MM.1S (cell line): ENCODE measurements around the gene PSEN2.
A peak's percentile ranks its signal among the peaks of the same experiment; 100 is the strongest.

Source experiments
- DNase-seq: peaks from one replicate; pipeline ENCODE4 v3.0.0-alpha.2; 2015
- H2AFZ ChIP-seq: fragments of 300-600 bp; sonication (generic); 2 replicates; pipeline ENCODE4 v1.6.0; 2016; ENCODE audit warnings: antibody characterized with exemption, low read length
- H3F3A ChIP-seq: fragments of 300-600 bp; sonication (generic); 2 replicates; pipeline ENCODE4 v1.6.1; 2016; ENCODE audit warnings: mild to moderate bottlenecking, antibody characterized with exemption, low read length, moderate library complexity, mixed read lengths; ENCODE audit not compliant: insufficient read depth
- H3K27ac ChIP-seq: fragments of 300-600 bp; sonication (generic); 2 replicates; pipeline ENCODE4 v1.5.1; 2016; ENCODE audit warnings: mild to moderate bottlenecking, low read length
- H3K27me3 ChIP-seq: fragments of 300-600 bp; sonication (generic); replicated peaks from 2 replicates; pipeline ENCODE4 v1.6.0; 2016; ENCODE audit warnings: low read length; ENCODE audit not compliant: insufficient read depth
- H3K36me3 ChIP-seq: fragments of 300-600 bp; sonication (generic); replicated peaks from 2 replicates; pipeline ENCODE4 v1.6.1; 2016; ENCODE audit warnings: mild to moderate bottlenecking, low read length, mixed read lengths; ENCODE audit not compliant: insufficient read depth
- H3K4me1 ChIP-seq: fragments of 300-600 bp; sonication (generic); 2 replicates; pipeline ENCODE4 v1.6.1; 2016; ENCODE audit warnings: low read length, mixed read lengths
- H3K4me2 ChIP-seq: fragments of 300-600 bp; sonication (generic); 2 replicates; pipeline ENCODE4 v1.6.0; 2016; ENCODE audit warnings: low read depth, low read length
- H3K4me3 ChIP-seq: fragments of 300-600 bp; sonication (generic); 2 replicates; pipeline ENCODE4 v1.5.1; 2016; ENCODE audit warnings: low read length, mixed read lengths
- H3K79me2 ChIP-seq: fragments of 300-600 bp; sonication (generic); 2 replicates; pipeline ENCODE4 v1.6.1; 2016; ENCODE audit warnings: mixed run types, low read length, mixed read lengths
- H3K9ac ChIP-seq: fragments of 300-600 bp; sonication (generic); 2 replicates; pipeline ENCODE4 v1.6.1; 2016; ENCODE audit warnings: low read length, mixed read lengths
- H3K9me2 ChIP-seq: fragments of 300-600 bp; sonication (generic); replicated peaks from 2 replicates; pipeline ENCODE4 v1.6.1; 2016; ENCODE audit warnings: mild to moderate bottlenecking, low read length, mixed read lengths; ENCODE audit not compliant: insufficient read depth
- H3K9me3 ChIP-seq: fragments of 300-600 bp; sonication (generic); replicated peaks from 2 replicates; pipeline ENCODE4 v1.6.1; 2016; ENCODE audit warnings: mild to moderate bottlenecking, low read length, mixed read lengths; ENCODE audit not compliant: insufficient read depth
- H4K20me1 ChIP-seq: fragments of 300-600 bp; sonication (generic); 2 replicates; pipeline ENCODE4 v1.6.1; 2016; ENCODE audit warnings: mild to moderate bottlenecking, low read length, moderate library complexity, mixed read lengths; ENCODE audit not compliant: insufficient read depth
- CTCF ChIP-seq: fragments of 300-600 bp; sonication (generic); IDR thresholded peaks from 2 replicates; pipeline ENCODE4 v1.5.1; 2016; ENCODE audit warnings: antibody characterized with exemption, low read length, mixed read lengths
- EZH2 ChIP-seq: fragments of 300-600 bp; sonication (generic); optimal IDR thresholded peaks from 2 replicates; pipeline ENCODE3; 2017; ENCODE audit warnings: low read depth, mild to moderate bottlenecking, antibody characterized with exemption, low read length, mixed read lengths
- EZH2phosphoT487 ChIP-seq: fragments of 300-600 bp; sonication (generic); IDR thresholded peaks from 2 replicates; pipeline ENCODE4 v1.6.1; 2018; ENCODE audit warnings: antibody characterized with exemption, low read length

PSEN2 gene

DNA sequence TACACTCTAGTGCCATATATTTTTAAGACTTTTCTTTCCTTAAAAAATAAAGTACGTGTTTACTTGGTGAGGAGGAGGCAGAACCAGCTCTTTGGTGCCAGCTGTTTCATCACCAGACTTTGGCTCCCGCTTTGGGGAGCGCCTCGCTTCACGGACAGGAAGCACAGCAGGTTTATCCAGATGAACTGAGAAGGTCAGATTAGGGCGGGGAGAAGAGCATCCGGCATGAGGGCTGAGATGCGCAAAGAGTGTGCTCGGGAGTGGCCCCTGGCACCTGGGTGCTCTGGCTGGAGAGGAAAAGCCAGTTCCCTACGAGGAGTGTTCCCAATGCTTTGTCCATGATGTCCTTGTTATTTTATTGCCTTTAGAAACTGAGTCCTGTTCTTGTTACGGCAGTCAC lies 25.2 kb downstream of the PSEN2 start:
- no peak for TF ChIP-seq CTCF
- no peak for TF ChIP-seq EZH2
- no peak for TF ChIP-seq EZH2phosphoT487
- H3K4me2 ChIP-seq: no peak overlapping the region
- no peak overlapping the region for H3K4me3 ChIP-seq
- peaks cover 36% of the 10 kb centered on the region for H3K4me1 ChIP-seq
- no peaks in the 10 kb centered on the region for H3K36me3 ChIP-seq
- H4K20me1 ChIP-seq: no peaks in the 10 kb centered on the region
- H3K9me3 ChIP-seq: no peaks in the 10 kb centered on the region
- no peak for DNase-seq
- no peak overlapping the region for H3K27ac ChIP-seq
- no peak overlapping the region for H2AFZ ChIP-seq
- H3K79me2 ChIP-seq: no peaks in the 10 kb centered on the region
- H3K27me3 ChIP-seq: no peaks in the 10 kb centered on the region
- H3K9me2 ChIP-seq: no peaks in the 10 kb centered on the region
- peaks cover 8% of the 10 kb centered on the region for H3F3A ChIP-seq
- no peak overlapping the region for H3K9ac ChIP-seq

DNA sequence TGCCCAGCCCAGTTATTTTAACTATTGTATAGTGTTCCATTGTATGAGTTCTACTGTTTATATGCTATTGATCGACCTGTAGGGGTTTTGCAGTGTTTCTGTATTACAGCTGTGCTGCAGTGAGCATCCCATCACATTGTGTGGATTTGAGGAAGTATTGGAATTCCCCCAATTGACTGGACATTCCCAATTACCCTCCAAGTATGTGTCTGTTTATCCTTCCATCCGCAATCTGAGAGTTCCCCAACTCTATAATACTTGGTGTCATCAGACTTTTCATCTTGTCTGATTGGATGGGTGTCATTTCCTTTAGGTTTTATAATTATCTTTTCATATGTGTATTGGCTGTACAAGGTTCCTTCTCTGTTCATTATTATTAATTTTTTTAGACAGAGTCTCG lies 27.8 kb downstream of the PSEN2 start:
- Histone ChIP-seq H3K4me1 (peaks cover 40% of the 10 kb centered on the region), H3K9ac (no peak overlapping the region), H3K27ac (no peak overlapping the region), H3K36me3 (no peaks in the 10 kb centered on the region), H3K4me3 (no peak overlapping the region), H2AFZ (no peak overlapping the region), H3K79me2 (no peaks in the 10 kb centered on the region), H4K20me1 (no peaks in the 10 kb centered on the region), H3K4me2 (no peak overlapping the region), H3K27me3 (no peaks in the 10 kb centered on the region), H3K9me3 (no peaks in the 10 kb centered on the region), H3K9me2 (no peaks in the 10 kb centered on the region), H3F3A (peaks cover 11% of the 10 kb centered on the region)
- no peak for TF ChIP-seq CTCF
- TF ChIP-seq EZH2: no peak
- TF ChIP-seq EZH2phosphoT487: no peak
- DNase-seq: no peak

DNA sequence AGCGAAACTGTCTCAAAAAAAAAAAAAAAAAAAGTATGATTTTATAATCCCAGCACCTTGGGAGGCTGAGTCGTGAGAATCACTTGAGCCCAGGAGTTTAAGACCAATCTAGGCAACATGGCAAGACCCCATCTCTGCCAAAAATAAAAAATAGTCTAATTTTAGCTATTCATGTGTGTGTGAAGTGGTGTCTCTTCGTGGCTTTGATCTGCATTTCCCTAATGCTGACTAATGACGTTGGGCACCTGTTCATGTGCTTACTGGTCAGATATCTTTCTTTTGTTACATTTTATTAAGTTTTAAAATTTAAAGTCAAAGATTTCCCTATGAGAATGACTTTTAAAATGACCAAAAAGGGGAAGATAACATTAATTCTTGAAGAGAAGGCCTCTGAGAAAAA lies 31.0 kb downstream of the PSEN2 start:
- Histone ChIP-seq H3K4me3 (no peak overlapping the region), H3K36me3 (no peaks in the 10 kb centered on the region), H3K9me3 (no peaks in the 10 kb centered on the region), H3K79me2 (no peaks in the 10 kb centered on the region), H3K27ac (peak overlapping the region; percentile 66), H3K4me2 (peak overlapping the region; percentile 54), H3K27me3 (no peaks in the 10 kb centered on the region), H3K9ac (peak overlapping the region; percentile 21; the same call in 1 of the 2 replicates), H4K20me1 (no peaks in the 10 kb centered on the region), H3F3A (peaks cover 11% of the 10 kb centered on the region), H3K9me2 (no peaks in the 10 kb centered on the region), H3K4me1 (peaks cover 38% of the 10 kb centered on the region), H2AFZ (peak overlapping the region; percentile 46)
- DNase-seq: peak; percentile 80
- TF ChIP-seq EZH2phosphoT487 (no peak), EZH2 (no peak), CTCF (no peak)
